GM12864 (cell line): ENCODE results near the gene NR3C2.
"Not testable (repeated sequence)": the region's sequence is repeated elsewhere in the genome, so short reads cannot be mapped to it uniquely, and the experiment has no call there.

Source experiments
- DNase-seq: peaks from one replicate; pipeline ENCODE4 v3.0.0-alpha.2; 2011; ENCODE audit warnings: low read depth
- H3K4me3 ChIP-seq: 2 replicates; pipeline ENCODE4 v1.5.1; 2011; ENCODE audit warnings: mild to moderate bottlenecking, low read depth, low read length, control low read depth
- CTCF ChIP-seq: IDR thresholded peaks from 2 replicates; pipeline ENCODE4 v1.5.1; 2011; ENCODE audit warnings: low read depth, mild to moderate bottlenecking, moderate library complexity, low read length, control low read depth, inconsistent platforms; ENCODE audit errors: missing control alignments

Gene NR3C2

GRCh38 chr4:148204171-148204570, 238.0 kb downstream of the NR3C2 start:
- H3K4me3 ChIP-seq, result no peak overlapping the region
- DNase-seq, result no peak
- no peak for TF ChIP-seq CTCF

GRCh38 chr4:148203056-148203898, 238.9 kb downstream of the NR3C2 start:
- DNase-seq, result no peak
- no peak overlapping the region for H3K4me3 ChIP-seq
- TF ChIP-seq CTCF, result no peak

- no peak for DNase-seq
- H3K4me3 ChIP-seq, result no peak overlapping the region
- no peak for TF ChIP-seq CTCF
Measured at GRCh38 chr4:148200960-148201359, 241.3 kb downstream of the NR3C2 start.

- TF ChIP-seq CTCF, result no peak
- DNase-seq, result no peak
- no peak overlapping the region for H3K4me3 ChIP-seq
Measured at GRCh38 chr4:148196164-148196563, 246.1 kb downstream of the NR3C2 start.

GRCh38 chr4:148192526-148192925, 249.7 kb downstream of the NR3C2 start:
- no peak for DNase-seq
- no peak for TF ChIP-seq CTCF
- no peak overlapping the region for H3K4me3 ChIP-seq

GRCh38 chr4:148187454-148188222, 254.6 kb downstream of the NR3C2 start:
- not testable (repeated sequence) for DNase-seq, H3K4me3 ChIP-seq

GRCh38 chr4:148184922-148185321, 257.3 kb downstream of the NR3C2 start:
- no peak overlapping the region for H3K4me3 ChIP-seq
- no peak for TF ChIP-seq CTCF
- no peak for DNase-seq
